Gastroesophageal sphincter (tissue), 3 donors: ENCODE results near the gene AVPR2.

Experiments used
- CTCF ChIP-seq, 4 experiments: fragments of 200-600 bp in 2 of 4; fragments of 450-650 bp in 2 of 4; sonication (generic) in 1 of 4; IDR thresholded peaks; one replicate each; pipeline ENCODE4 v1.5.1; 2017 to 2019; ENCODE audit warnings: antibody characterized with exemption in 4 of 4, mild to moderate bottlenecking in 2 of 4, moderate library complexity in 2 of 4
- POLR2A ChIP-seq, 2 donors: fragments of 450-650 bp; IDR thresholded peaks; one replicate each; pipeline ENCODE4 v1.6.1; 2017; ENCODE audit warnings: antibody characterized with exemption in 2 of 2, mild to moderate bottlenecking in 2 of 2, moderate library complexity in 1 of 2

GRCh38 chrX:153861733-153862310, 42.7 kb upstream of the AVPR2 start:
- TF ChIP-seq CTCF (IDR thresholded peaks at IDR 0.05) (no peak), POLR2A (IDR thresholded peaks at IDR 0.05) (no peak)
